PC-3 (cell line): ENCODE data around the gene MRO. TPM values are rescaled to one million over a fixed set of nuclear protein-coding genes. Genes with fewer than 3 reads are reported as not detected.

Experiments
- ATAC-seq: fragments of 200-7000 bp; cut with Tn5 transposase; 2 replicates; pipeline ENCODE4 v1.9.1; 2020; ENCODE audit warnings: mild to moderate bottlenecking, moderate library complexity
- BruUV-seq: library from RNA; stranded (reverse); fragments of 400-500 nt; replicated peaks from 2 replicates; lab custom pipeline; 2021; lab: Mats Ljungman, UMichigan
- CTCF ChIA-PET: fragments of 300-600 bp; sonication (Branson Sonifier 250); formaldehyde crosslinking; loops from one replicate; lab custom pipeline; 2022; ENCODE audit warnings: antibody characterized with exemption; lab: Charles Lee
- POLR2A ChIA-PET: fragments of 300-600 bp; sonication (Branson Sonifier 250); formaldehyde crosslinking; loops from one replicate; lab custom pipeline; 2022; ENCODE audit warnings: antibody characterized with exemption; ENCODE audit not compliant: unreplicated experiment; lab: Charles Lee
- DNase-seq: peaks from one replicate; pipeline ENCODE4 v3.0.0-alpha.2; 2015
- H2AFZ ChIP-seq: fragments of 300-600 bp; sonication (generic); 2 replicates; pipeline ENCODE4 v1.6.0; 2016; ENCODE audit warnings: antibody characterized with exemption, low read length
- H3F3A ChIP-seq: fragments of 300-600 bp; sonication (generic); one replicate; pipeline ENCODE4 v1.6.0; 2017; ENCODE audit warnings: antibody characterized with exemption, low read length, control low read depth, mild to moderate bottlenecking; ENCODE audit not compliant: unreplicated experiment
- H3K27ac ChIP-seq: fragments of 300-600 bp; sonication (generic); 2 replicates; pipeline ENCODE4 v1.5.1; 2016; ENCODE audit warnings: mild to moderate bottlenecking, low read length
- H3K27me3 ChIP-seq: fragments of 300-600 bp; sonication (generic); 2 replicates; pipeline ENCODE4 v1.6.1; 2016; ENCODE audit warnings: low read length, mixed read lengths
- H3K36me3 ChIP-seq: fragments of 300-600 bp; sonication (generic); 2 replicates; pipeline ENCODE4 v1.6.1; 2016; ENCODE audit warnings: low read depth, mixed run types, low read length, mixed read lengths
- H3K4me1 ChIP-seq: fragments of 300-600 bp; sonication (generic); 2 replicates; pipeline ENCODE4 v1.5.1; 2016; ENCODE audit warnings: low read length; ENCODE audit not compliant: insufficient read depth
- H3K4me2 ChIP-seq: fragments of 300-600 bp; sonication (generic); 2 replicates; pipeline ENCODE4 v1.6.0; 2016; ENCODE audit warnings: low read length
- H3K4me3 ChIP-seq: fragments of 300-600 bp; sonication (generic); 2 replicates; pipeline ENCODE4 v1.5.1; 2016; ENCODE audit warnings: mild to moderate bottlenecking, low read length, mixed read lengths
- H3K79me2 ChIP-seq: fragments of 300-600 bp; sonication (generic); 2 replicates; pipeline ENCODE4 v1.6.1; 2017; ENCODE audit warnings: low read length, mixed read lengths
- H3K9ac ChIP-seq: fragments of 300-600 bp; sonication (generic); 2 replicates; pipeline ENCODE4 v1.6.0; 2016; ENCODE audit warnings: mild to moderate bottlenecking, low read length
- H3K9me2 ChIP-seq: fragments of 300-600 bp; sonication (generic); replicated peaks from 2 replicates; pipeline ENCODE4 v1.6.1; 2016; ENCODE audit warnings: mixed run types, low read length, mixed read lengths
- H3K9me3 ChIP-seq: fragments of 300-600 bp; sonication (generic); 2 replicates; pipeline ENCODE4 v1.6.1; 2016; ENCODE audit warnings: low read length, mixed read lengths
- H4K20me1 ChIP-seq: fragments of 300-600 bp; sonication (generic); 2 replicates; pipeline ENCODE4 v1.6.1; 2016; ENCODE audit warnings: low read length, mixed read lengths
- CTCF ChIP-seq: fragments of 300-600 bp; sonication (generic); conservative IDR thresholded peaks from 2 replicates; pipeline ENCODE4 v1.5.1; 2017; ENCODE audit warnings: antibody characterized with exemption, low read depth, mild to moderate bottlenecking, low read length
- EZH2 ChIP-seq: fragments of 300-600 bp; sonication (generic); IDR thresholded peaks from one replicate; pipeline ENCODE4 v1.6.1; 2017; ENCODE audit warnings: antibody characterized with exemption, mild to moderate bottlenecking, low read length; ENCODE audit not compliant: unreplicated experiment
- EZH2phosphoT487 ChIP-seq: fragments of 300-600 bp; sonication (generic); IDR thresholded peaks from 2 replicates; pipeline ENCODE4 v1.6.1; 2018; ENCODE audit warnings: mild to moderate bottlenecking, antibody characterized with exemption, low read length, borderline replicate concordance
- intact Hi-C: fragments of 100-400 bp; cut with micrococcal nuclease; formaldehyde crosslinking; loops from 2 replicates; pipeline ENCODE4 v1.9.0; 2023
- total RNA-seq: library from RNA; depleted of rRNA; stranded (reverse); fragments of >200 nt; gene quantifications from 2 replicates; pipeline ENCODE4 v1.2.3, GENCODE V29; 2014

MRO gene
- total RNA-seq, 1 experiment from 2014 or later, result 0.55 TPM

- no peak overlapping the region for H3K9ac ChIP-seq
- no peak overlapping the region for H2AFZ ChIP-seq
- no peak for TF ChIP-seq CTCF
- TF ChIP-seq EZH2phosphoT487, result no peak
- TF ChIP-seq EZH2, result no peak
- H3K36me3 ChIP-seq, result no peaks in the 10 kb centered on the region
- intact Hi-C loops, result no loop called here
- no peaks in the 10 kb centered on the region for H3K27me3 ChIP-seq
- H3K4me3 ChIP-seq, result no peak overlapping the region
- ChIA-PET CTCF (no interaction called here), POLR2A (no interaction called here)
- no TSS peak for BruUV-seq
- no peaks in the 10 kb centered on the region for H3K4me1 ChIP-seq
- no peaks in the 10 kb centered on the region for H3K9me2 ChIP-seq
- no peak for DNase-seq
- no peaks in the 10 kb centered on the region for H3F3A ChIP-seq
- no peak for ATAC-seq
- no peak overlapping the region for H3K27ac ChIP-seq
- H3K79me2 ChIP-seq, result no peaks in the 10 kb centered on the region
- H3K9me3 ChIP-seq, result no peaks in the 10 kb centered on the region
- H4K20me1 ChIP-seq, result no peaks in the 10 kb centered on the region
- no peak overlapping the region for H3K4me2 ChIP-seq
These were observed 7.0 kb downstream of the MRO start for GRCh38 chr18:50812834-50813233.

- H3K79me2 ChIP-seq, result no peaks in the 10 kb centered on the region
- no peaks in the 10 kb centered on the region for H4K20me1 ChIP-seq
- TF ChIP-seq CTCF (no peak), EZH2phosphoT487 (no peak)
- no peaks in the 10 kb centered on the region for H3F3A ChIP-seq
- H3K9me3 ChIP-seq, result no peaks in the 10 kb centered on the region
- ChIA-PET CTCF (no interaction called here), POLR2A (no interaction called here)
- DNase-seq (no peak), ATAC-seq (no peak)
- H3K27ac ChIP-seq, result no peak overlapping the region
- BruUV-seq, result no TSS peak
- H3K9me2 ChIP-seq, result no peaks in the 10 kb centered on the region
- H3K36me3 ChIP-seq, result no peaks in the 10 kb centered on the region
- H3K4me2 ChIP-seq, result no peak overlapping the region
- no peak overlapping the region for H3K9ac ChIP-seq
- no peak overlapping the region for H2AFZ ChIP-seq
- no peaks in the 10 kb centered on the region for H3K27me3 ChIP-seq
- H3K4me3 ChIP-seq, result no peak overlapping the region
- no peaks in the 10 kb centered on the region for H3K4me1 ChIP-seq
- intact Hi-C loops, result no loop called here
These were observed 12.6 kb downstream of the MRO start for GRCh38 chr18:50807176-50807575.

GRCh38 chr18:50806208-50806616 is 13.6 kb downstream of the MRO start:
- ChIA-PET CTCF (no interaction called here), POLR2A (no interaction called here)
- no peak overlapping the region for H3K27ac ChIP-seq
- no peak overlapping the region for H3K4me3 ChIP-seq
- DNase-seq, result no peak
- H3K27me3 ChIP-seq, result no peaks in the 10 kb centered on the region
- ATAC-seq, result no peak
- H3K36me3 ChIP-seq, result no peaks in the 10 kb centered on the region
- no peaks in the 10 kb centered on the region for H3K79me2 ChIP-seq
- intact Hi-C loops, result no loop called here
- no peaks in the 10 kb centered on the region for H4K20me1 ChIP-seq
- H3K9me3 ChIP-seq, result no peaks in the 10 kb centered on the region
- no peak overlapping the region for H3K4me2 ChIP-seq
- BruUV-seq, result no TSS peak
- H2AFZ ChIP-seq, result no peak overlapping the region
- TF ChIP-seq EZH2phosphoT487 (no peak), EZH2 (no peak), CTCF (no peak)
- H3F3A ChIP-seq, result no peaks in the 10 kb centered on the region
- no peak overlapping the region for H3K9ac ChIP-seq
- no peaks in the 10 kb centered on the region for H3K4me1 ChIP-seq
- H3K9me2 ChIP-seq, result no peaks in the 10 kb centered on the region
